Lung (tissue), 12 donors: ENCODE measurements around the gene BCAS3. TPM values are rescaled to one million over a fixed set of nuclear protein-coding genes. Genes with fewer than 3 reads are reported as not detected.
A peak's percentile ranks its signal among the peaks of the same experiment; 100 is the strongest.

Source experiments
- ATAC-seq: fragments of 200-7000 bp; cut with Tn5 transposase; one replicate; pipeline ENCODE4 v1.9.1; 2020; ENCODE audit warnings: moderate number of reproducible peaks; ENCODE audit not compliant: insufficient read depth, low FRiP score
- DNase-seq, 3 donors: peaks; one replicate each; pipeline ENCODE4 v3.0.0-alpha.2; 2013 to 2017
- H3K27ac ChIP-seq, 2 donors: one replicate each; pipeline ENCODE4 v1.5.1; 2013; ENCODE audit warnings: mild to moderate bottlenecking in 2 of 2, moderate library complexity in 2 of 2, control low read depth in 1 of 2, inconsistent platforms in 1 of 2, low read depth in 1 of 2, low read length in 1 of 2
- H3K27me3 ChIP-seq, 3 donors: one replicate each; pipeline ENCODE4 v1.5.1; 2013; ENCODE audit warnings: low read length in 2 of 3; ENCODE audit not compliant: control insufficient read depth in 3 of 3, insufficient read depth in 3 of 3
- H3K36me3 ChIP-seq, 4 donors: one replicate each; pipeline ENCODE4 v1.5.1; 2013; ENCODE audit warnings: low read length in 4 of 4, mild to moderate bottlenecking in 1 of 4, moderate library complexity in 1 of 4; ENCODE audit not compliant: control insufficient read depth in 4 of 4, insufficient read depth in 4 of 4
- H3K4me1 ChIP-seq, 5 donors: one replicate each; pipeline ENCODE4 v1.5.1; 2013; ENCODE audit warnings: low read length in 5 of 5, mild to moderate bottlenecking in 2 of 5, moderate library complexity in 1 of 5; ENCODE audit not compliant: control insufficient read depth in 5 of 5, insufficient read depth in 5 of 5
- H3K4me3 ChIP-seq: one replicate; pipeline ENCODE4 v1.5.1; 2013; ENCODE audit warnings: mild to moderate bottlenecking, control low read depth, moderate library complexity
- H3K9ac ChIP-seq, 2 donors: one replicate each; pipeline ENCODE4 v1.5.1; 2013; ENCODE audit warnings: low read length in 2 of 2, control low read depth in 1 of 2; ENCODE audit not compliant: insufficient read depth in 1 of 2
- H3K9me3 ChIP-seq, 4 donors: one replicate each; pipeline ENCODE4 v1.5.1; 2013; ENCODE audit warnings: low read length in 3 of 4, mild to moderate bottlenecking in 1 of 4, moderate library complexity in 1 of 4; ENCODE audit not compliant: control insufficient read depth in 4 of 4, insufficient read depth in 3 of 4
- CTCF ChIP-seq: IDR thresholded peaks from 2 replicates; pipeline ENCODE4 v1.5.1; 2012; ENCODE audit warnings: mild to moderate bottlenecking; ENCODE audit errors: control extremely low read depth, extremely low read depth
- WGBS, 2 donors: extraction: QIAGEN DNeasy Blood & Tissue Kit; methylation state at CpG; one replicate each; pipeline ENCODE4 v1.1.7; 2013; 5-methylcytosine and 5-hydroxymethylcytosine counted together
- polyA plus RNA-seq, 2 donors: library from polyadenylated mRNA; stranded (reverse); fragments of 200-250 nt; gene quantifications; one replicate each; pipeline ENCODE4 v1.2.1, GENCODE V29; 2013
- total RNA-seq, 2 donors: library from RNA; depleted of rRNA in 1 of 2; stranded (reverse); fragments of >200 nt in 1 of 2; gene quantifications; one replicate each; pipeline ENCODE4 v1.2.1, GENCODE V29; 2014 to 2021
- donor health status: control.
- donor health status: control.
- donor health status: Bipolar disorder and iron deficiency.
- donor health status: healthy.
- donor health status: DM: yes; HTN: yes; CAD: no.

The BCAS3 gene
- total and polyA plus RNA-seq, 4 donors = 4.0 to 101 (median 20.3) TPM

- TF ChIP-seq CTCF = no peak
These were observed 582.6 kb downstream of the BCAS3 start for GRCh38 chr17:61260071-61260797.

GRCh38 chr17:61261001-61261637 is 583.5 kb downstream of the BCAS3 start:
- H3K4me3 ChIP-seq = no peak overlapping the region
- TF ChIP-seq CTCF = no peak
- H3K27me3 ChIP-seq = no peaks in the 10 kb centered on the region
- H3K36me3 ChIP-seq = no peaks in the 10 kb centered on the region
- 80 to 84% methylated on average over 6 of the region's 6 CpGs for WGBS, 2 donors
- peak overlapping the region in 1 of 2 donors; percentile 64 for H3K27ac ChIP-seq
- H3K9me3 ChIP-seq = no peaks in the 10 kb centered on the region
- H3K9ac ChIP-seq = no peak overlapping the region
- peaks cover 1 to 43% (median 17%) of the 10 kb centered on the region in 5 donors for H3K4me1 ChIP-seq
- ATAC-seq = no peak
- DNase-seq = peak in 2 of 3 donors; percentile 73 to 75

More at GRCh38 chr17:61260071-61260797, 582.6 kb downstream of the BCAS3 start:
- DNase-seq = peak; percentile 40 to 90 (median 81)
- no peak for ATAC-seq
- Histone ChIP-seq H3K9me3 (no peaks in the 10 kb centered on the region), H3K9ac (peak overlapping the region in 1 of 2 donors; percentile 80), H3K27me3 (no peaks in the 10 kb centered on the region), H3K36me3 (no peaks in the 10 kb centered on the region), H3K4me1 (peaks cover 1 to 47% (median 10%) of the 10 kb centered on the region in 5 donors), H3K4me3 (no peak overlapping the region), H3K27ac (peak overlapping the region in 1 of 2 donors; percentile 64)
- WGBS, 2 donors = 76 to 88% methylated on average over 12 of the region's 12 CpGs

- Histone ChIP-seq H3K9me3 (no peaks in the 10 kb centered on the region), H3K27me3 (no peaks in the 10 kb centered on the region), H3K9ac (no peak overlapping the region), H3K4me1 (peaks cover 0 to 24% (median 8%) of the 10 kb centered on the region in 5 donors), H3K27ac (no peak overlapping the region), H3K36me3 (no peaks in the 10 kb centered on the region), H3K4me3 (no peak overlapping the region)
- WGBS, 2 donors = 61 to 81% methylated on average over 2 of the region's 2 CpGs
- ATAC-seq (no peak), DNase-seq (peak in 1 of 3 donors; percentile 11)
- TF ChIP-seq CTCF = no peak
These were observed 587.7 kb downstream of the BCAS3 start for GRCh38 chr17:61265397-61265796.
